GM18520 (cell line): ENCODE measurements around the gene APOBEC3F.
"Not testable (repeated sequence)": the region's sequence is repeated elsewhere in the genome, so short reads cannot be mapped to it uniquely, and the experiment has no call there.

Experiments
- ATAC-seq: cut with Tn5 transposase; IDR thresholded peaks from one replicate; pipeline ENCODE4 v1.9.1; 2021; ENCODE audit not compliant: unreplicated experiment

The APOBEC3F gene

GRCh38 chr22:39040538-39041296, at the start of gene APOBEC3F:
TSS of gene APOBEC3F (plus strand) at chr22:39040864. CDS start at chr22:39040961, 97 bp downstream.
- ATAC-seq, result peak; percentile 77

DNA sequence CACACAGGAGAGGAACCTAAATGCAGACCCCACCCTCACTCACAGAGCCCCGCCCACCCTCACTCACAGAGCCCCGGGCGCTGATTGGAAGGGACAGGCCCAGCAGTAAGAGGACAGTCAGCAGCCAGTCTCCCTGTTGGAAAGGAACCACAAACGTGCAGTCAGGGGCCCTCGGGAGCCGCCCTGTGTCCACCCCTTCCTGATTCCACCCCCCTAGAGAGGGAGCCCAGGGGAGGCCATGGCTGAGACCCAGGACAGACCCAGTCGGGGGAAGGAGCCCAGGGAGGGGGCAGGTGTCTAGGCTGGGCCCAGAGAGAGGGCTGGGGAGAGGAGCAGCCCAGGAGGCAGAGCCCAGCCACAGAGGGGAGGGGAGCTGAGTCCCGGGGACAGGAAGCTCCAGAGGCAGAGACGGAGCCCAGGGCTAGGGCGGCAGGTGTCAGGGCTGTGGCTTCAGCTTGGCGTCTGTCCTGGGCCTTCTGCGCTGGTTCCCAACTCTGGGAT, 47.7 kb upstream of the APOBEC3F start:
- ATAC-seq, result not testable (repeated sequence)

DNA sequence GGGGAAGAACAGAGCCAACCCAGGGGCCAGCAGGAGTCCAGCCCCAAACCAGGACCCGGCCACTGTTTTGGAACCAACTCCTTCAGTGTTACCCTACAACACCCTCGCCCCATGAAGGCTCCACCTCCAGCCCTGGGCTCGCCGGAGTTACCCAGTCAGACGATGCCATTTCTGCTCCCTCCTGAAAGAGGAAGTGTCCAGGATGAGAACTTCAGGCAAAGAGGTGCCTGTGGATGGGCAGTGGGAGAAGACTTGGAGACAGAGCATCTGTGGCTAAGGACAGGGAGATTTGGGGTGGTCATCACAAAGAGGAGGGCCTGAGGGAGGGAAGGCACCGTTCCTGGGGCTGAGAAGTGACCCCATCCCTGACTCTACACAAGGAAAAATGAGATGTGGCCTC, 44.6 kb upstream of the APOBEC3F start:
- no peak for ATAC-seq

DNA sequence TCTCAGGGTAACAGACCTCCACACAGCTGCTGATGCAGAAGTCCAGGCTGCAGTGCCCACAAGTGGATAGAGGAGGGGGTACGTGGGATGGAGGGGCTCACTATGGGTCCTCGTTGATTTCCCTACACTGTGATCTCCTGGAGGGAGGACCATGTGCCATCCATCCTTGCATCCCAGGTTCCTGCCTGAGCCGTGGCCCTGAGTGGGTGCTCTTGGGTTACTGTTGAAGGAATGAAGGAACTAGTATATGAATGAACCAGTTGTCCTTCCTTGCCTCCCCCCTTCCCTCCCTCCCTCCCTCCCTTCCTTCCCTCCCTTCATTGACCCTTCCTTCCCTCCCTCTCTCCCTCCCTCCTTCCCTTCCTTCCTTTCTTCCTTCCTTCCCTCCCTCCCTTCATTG, 43.1 kb upstream of the APOBEC3F start:
- no peak for ATAC-seq

DNA sequence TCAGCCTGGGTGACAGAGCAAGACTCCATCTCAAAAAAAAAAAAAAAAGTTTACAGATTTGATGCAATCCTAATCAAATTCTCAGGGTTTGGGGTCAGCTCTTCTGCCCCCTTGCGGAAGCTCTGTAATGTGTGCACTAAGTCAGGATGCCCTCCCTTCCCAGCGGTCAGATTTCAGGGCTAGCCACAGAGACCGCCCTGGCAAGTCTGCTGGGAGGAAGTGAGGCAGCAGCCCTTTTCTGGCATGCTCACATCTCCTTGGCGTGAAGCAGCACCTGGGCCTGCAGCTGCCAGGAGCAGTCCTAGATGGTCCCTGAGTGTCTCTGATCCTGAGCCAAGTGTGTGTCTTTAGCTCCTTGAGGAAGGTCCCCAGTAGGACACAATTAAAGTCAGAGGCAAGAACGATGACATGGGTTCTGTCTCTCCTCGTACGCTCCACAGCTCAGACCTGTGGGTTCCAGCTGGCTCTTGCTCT, 37.5 kb upstream of the APOBEC3F start:
- ATAC-seq, result peak; percentile 64

GRCh38 chr22:39007177-39007576, 33.5 kb upstream of the APOBEC3F start:
- no peak for ATAC-seq

- not testable (repeated sequence) for ATAC-seq
These were observed 32.3 kb upstream of the APOBEC3F start for GRCh38 chr22:39008271-39008850.

GRCh38 chr22:39010946-39011345, 29.7 kb upstream of the APOBEC3F start:
- ATAC-seq, result no peak

DNA sequence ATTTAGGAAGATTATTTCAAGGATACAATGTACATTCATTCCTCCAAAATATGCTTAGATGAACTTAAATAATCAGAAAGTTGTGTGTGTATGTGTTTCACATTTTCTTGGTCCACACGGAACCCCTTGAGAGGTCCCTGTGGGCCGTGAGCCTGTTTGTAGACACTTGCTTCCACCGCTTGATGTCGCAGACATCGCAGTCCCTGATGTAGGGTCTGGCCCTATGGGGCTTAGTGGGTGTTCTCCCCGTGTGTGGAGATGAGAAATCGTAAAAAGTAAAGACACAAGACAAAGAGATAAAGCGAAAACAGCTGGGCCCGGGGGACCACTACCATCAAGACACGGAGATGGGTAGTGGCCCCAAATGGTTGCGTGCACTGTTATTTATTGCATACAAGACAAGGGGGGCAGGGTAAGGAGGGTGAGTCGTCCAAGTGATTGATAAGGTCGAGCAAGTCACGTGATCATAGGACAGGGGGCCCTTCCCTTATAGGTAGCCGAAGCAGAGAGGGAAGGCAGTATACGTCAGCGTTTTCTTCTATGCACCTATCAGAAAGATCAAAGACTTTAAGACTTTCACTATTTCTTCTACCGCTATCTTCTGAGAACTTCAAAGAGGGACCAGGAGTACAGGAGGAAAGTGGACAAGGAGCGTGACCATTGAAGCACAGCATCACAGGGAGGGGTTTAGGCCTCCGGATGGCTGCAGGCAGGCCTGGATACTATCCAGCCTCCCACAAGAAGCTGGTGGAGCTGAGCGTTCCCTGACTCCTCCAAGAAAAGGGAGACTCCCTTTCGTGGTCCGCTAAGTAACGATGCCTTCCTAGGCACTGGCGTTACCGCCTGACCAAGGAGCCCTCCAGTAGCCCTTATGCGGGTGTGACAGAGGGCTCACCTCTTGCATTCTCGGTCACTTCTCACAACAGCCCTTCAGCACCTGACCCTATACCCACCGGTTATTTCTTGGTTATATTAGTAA, 27.8 kb upstream of the APOBEC3F start:
- ATAC-seq, result no peak

DNA sequence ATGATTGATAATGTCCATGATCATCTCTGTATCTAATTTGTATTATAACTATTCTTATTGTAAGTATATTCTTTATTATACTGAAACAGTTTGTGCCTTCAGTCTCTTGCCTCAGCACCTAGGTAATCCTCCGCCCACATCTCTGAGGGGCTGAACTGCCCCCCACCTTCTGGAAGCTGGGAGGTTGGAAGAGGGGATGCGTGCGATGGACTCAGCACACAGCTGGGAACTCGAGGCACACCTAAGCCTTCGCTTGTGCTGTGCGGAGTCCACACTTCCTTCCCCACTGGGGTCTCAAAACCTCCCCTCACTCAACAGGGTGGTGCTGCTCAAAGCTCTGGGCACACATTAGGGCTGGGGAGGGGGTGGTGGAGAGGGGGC, 27.1 kb upstream of the APOBEC3F start:
- not testable (repeated sequence) for ATAC-seq

- peak; percentile 67 for ATAC-seq
These were observed 26.5 kb upstream of the APOBEC3F start, which contains the start of gene APOBEC3C for GRCh38 chr22:39013942-39014722. TSS of gene APOBEC3C (plus strand) at chr22:39014257. CDS start at chr22:39014363, 106 bp downstream.

GRCh38 chr22:39014723-39015121, 25.9 kb upstream of the APOBEC3F start:
- ATAC-seq, result not testable (repeated sequence)

DNA sequence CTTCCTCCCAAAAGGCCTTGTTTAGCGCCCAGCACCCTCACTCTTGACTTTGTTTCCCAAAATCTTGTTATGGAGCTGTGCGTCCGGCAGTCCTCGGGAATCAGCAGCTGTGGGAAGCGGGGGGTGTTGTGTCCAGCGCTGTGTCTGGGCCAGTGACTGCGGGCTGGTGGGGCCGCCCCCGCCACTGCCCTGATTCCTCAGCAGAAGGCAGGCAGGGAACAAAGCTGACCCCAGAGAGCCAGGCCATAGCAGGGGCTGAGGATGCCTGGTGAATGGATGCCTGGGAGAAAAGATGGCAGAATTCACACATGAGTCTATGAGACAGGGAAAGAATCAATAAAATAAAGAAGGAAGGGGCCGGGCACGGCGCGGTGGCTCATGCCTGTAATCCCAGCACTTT, 24.1 kb upstream of the APOBEC3F start:
- ATAC-seq, result no peak

GRCh38 chr22:39017596-39018365, 22.9 kb upstream of the APOBEC3F start:
- ATAC-seq, result no peak

DNA sequence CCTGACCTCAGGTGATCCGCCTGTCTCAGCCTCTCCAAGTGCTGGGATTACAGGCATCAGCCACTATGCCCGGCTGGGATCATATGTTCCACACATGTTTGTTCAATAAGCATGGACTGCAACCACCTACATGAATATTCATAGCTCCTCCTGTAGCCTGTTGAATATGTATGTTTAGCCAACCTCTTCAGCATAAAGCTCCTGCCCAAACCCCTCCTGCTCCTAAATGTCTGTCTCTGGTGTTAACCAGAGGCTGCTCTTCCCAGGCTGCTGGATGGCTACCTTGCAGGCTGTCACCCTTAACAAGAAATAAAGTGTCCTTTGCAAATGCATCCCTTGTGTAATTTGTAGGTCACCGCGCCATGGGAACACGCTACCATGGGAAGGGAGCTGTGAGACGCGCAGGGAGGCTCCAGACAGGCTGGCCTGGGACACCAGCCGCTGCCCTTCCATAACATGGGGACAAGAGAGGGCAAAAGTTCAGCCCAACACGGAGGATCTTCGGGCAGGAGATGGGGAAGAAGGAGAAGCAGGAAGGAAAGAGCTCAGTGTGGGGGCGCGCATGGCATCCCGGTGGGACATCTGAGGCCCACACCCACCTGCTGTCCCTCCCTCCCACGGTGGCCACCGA, 20.5 kb upstream of the APOBEC3F start:
- not testable (repeated sequence) for ATAC-seq

DNA sequence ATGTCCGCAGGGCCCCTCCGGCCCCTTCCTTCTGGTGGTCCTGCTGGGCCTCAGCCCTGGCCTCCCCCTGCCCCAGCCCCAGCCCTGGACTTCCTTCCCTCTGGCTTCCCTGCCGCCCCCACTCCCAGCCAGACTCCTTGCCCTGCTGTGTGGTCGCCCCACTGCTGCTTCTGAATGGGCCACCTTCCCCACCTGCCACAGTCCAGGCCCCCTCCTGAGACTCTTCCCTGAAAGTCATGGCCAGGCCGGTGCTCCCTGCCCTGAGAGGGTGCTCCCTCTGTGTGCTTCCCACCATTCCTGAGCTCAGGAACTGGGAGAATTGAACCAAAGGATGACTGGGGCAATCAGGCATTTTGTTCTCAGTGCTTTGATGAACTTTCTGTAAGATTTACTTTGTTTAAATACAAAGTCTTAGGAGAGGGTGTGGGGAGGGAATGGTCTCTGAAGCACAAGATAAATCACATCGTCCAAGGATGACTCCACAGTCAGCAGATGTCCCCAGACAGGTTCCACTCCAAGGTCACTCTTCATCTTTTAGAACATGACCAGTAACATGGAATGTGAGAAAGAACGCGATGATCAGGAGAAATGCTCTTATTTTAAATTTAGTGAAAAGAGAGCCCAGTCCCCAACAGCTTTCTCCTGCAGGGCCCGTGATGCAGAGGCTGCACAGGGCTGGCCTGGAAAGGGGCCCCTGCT, 19.0 kb upstream of the APOBEC3F start:
- no peak for ATAC-seq

DNA sequence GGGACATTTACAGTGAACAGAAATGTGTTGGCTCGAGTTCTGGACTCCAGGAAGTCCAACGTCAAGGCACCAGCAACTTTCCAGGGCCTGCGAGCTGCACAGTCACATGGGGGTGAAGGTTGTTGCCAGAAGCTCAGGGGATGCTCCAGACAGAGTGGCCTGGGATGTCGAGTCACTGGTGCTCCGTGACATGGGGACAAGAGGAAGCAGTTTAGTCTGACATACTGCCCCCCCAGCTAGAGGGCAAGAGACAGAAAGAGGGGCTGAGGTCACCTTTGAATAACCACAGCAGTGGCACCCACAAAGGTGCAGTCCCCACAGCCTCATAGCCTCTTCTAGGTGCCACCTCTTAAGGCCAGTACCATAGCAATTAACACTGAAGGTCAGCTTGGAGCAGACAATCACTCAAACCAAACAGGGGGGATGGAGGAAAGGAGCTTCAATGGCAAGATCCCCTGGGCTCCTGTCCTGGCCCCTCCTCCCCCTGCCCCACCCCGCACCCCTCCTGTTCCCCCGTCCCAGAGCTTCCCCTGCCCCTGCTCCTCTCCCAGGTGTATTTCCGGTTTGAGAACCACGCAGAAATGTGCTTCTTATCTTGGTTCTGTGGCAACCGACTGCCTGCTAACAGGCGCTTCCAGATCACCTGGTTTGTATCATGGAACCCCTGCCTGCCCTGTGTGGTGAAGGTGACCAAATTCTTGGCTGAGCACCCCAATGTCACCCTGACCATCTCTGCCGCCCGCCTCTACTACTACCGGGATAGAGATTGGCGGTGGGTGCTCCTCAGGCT, 15.9 kb upstream of the APOBEC3F start:
- no peak for ATAC-seq
